SK-N-SH (cell line): ENCODE data around the gene LBR.

Experiments
- EP300 ChIP-seq, 2 experiments: IDR thresholded peaks; 2 replicates each; pipeline versions ENCODE4 v1.4.0 to v1.6.1; 2012; ENCODE audit warnings: borderline replicate concordance in 1 of 2, low read depth in 1 of 2, low read length in 1 of 2
- FOXM1 ChIP-seq: IDR thresholded peaks from 2 replicates; pipeline ENCODE4 v1.4.0; 2012; ENCODE audit warnings: low read depth, mild to moderate bottlenecking
- JUND ChIP-seq: IDR thresholded peaks from 2 replicates; pipeline ENCODE4 v1.4.0; 2012
- NRF1 ChIP-seq: IDR thresholded peaks from 2 replicates; pipeline ENCODE4 v1.6.1; 2012; ENCODE audit warnings: low read depth, mild to moderate bottlenecking, low read length
- RAD21 ChIP-seq: IDR thresholded peaks from 2 replicates; pipeline ENCODE4 v1.6.1; 2012; ENCODE audit warnings: mild to moderate bottlenecking, low read length
- RXRA ChIP-seq: IDR thresholded peaks from 2 replicates; pipeline ENCODE4 v1.4.0; 2012; ENCODE audit warnings: low read depth, mild to moderate bottlenecking, borderline replicate concordance
- SIN3A ChIP-seq: IDR thresholded peaks from 2 replicates; pipeline ENCODE4 v1.6.1; 2012; ENCODE audit warnings: low read depth, mild to moderate bottlenecking, low read length, moderate library complexity, borderline replicate concordance
- TF ChIP-seq, protein P1 (sequence below): fragments of 200-600 bp; sonication (generic); IDR thresholded peaks from 2 replicates; pipeline ENCODE4 v1.6.1; 2017; ENCODE audit warnings: antibody characterized with exemption, mild to moderate bottlenecking, moderate library complexity

DNA sequence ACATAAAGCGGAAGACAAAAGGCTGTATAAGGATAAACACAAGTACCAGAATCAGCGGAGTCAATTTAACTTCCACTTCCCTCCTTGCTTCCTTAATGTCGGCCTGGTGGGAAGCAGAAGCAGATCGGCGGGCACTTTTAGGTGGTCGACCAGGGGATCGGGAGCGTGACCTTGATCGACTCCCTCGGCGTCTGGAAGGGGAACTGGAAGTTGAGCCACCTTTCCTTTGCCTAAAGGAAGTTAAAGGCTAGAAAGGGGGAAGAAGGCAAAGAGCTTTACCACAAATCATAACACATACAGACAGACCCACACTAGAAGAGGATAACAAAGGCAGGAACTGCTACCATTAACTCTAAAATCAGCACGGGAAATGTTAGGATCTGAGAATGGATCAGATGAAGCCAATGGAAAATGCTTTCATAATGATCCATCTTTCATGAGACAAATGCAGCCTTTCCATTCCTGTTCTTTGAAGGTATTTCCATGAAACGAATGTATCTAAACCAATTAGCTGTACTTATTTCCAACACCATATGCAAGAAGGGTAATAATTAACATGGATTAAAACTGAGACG lies 5.7 kb downstream of the LBR start:
- TF ChIP-seq, protein P1, sequence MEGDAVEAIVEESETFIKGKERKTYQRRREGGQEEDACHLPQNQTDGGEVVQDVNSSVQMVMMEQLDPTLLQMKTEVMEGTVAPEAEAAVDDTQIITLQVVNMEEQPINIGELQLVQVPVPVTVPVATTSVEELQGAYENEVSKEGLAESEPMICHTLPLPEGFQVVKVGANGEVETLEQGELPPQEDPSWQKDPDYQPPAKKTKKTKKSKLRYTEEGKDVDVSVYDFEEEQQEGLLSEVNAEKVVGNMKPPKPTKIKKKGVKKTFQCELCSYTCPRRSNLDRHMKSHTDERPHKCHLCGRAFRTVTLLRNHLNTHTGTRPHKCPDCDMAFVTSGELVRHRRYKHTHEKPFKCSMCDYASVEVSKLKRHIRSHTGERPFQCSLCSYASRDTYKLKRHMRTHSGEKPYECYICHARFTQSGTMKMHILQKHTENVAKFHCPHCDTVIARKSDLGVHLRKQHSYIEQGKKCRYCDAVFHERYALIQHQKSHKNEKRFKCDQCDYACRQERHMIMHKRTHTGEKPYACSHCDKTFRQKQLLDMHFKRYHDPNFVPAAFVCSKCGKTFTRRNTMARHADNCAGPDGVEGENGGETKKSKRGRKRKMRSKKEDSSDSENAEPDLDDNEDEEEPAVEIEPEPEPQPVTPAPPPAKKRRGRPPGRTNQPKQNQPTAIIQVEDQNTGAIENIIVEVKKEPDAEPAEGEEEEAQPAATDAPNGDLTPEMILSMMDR, result no peak
- TF ChIP-seq SIN3A (no peak), RAD21 (no peak), NRF1 (no peak), RXRA (no peak), EP300 (IDR thresholded peaks at IDR 0.05; ENCODE audit: borderline replicate concordance in 1 of 2, low read depth in 1 of 2, low read length in 1 of 2) (no peak), JUND (no peak), FOXM1 (no peak)
